Measurements from ENCODE around the gene DRG2.

Gene DRG2

DNA sequence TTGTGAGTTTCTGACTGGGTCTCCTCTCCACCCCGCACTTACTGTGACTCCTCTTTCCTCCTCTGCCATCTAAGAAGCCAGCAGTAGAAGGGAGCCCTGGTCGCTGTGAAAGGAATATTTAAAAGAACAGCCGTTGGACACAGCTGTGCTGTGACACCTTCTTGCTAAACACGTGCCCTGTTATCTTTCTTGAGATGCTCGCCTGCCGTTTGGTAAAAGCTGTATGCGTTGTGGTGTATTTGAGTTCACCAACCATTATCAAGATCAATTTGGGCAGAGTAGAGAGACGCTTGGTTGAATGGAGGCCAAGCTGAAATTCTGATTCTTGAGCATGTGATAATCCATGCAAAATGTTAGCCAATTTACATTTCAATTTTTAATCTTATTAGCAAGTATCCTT lies 44.8 kb upstream of the DRG2 start:
- no peak overlapping the region for H3K4me3 ChIP-seq (ENCODE audit: low read depth, low read length)
- no peak for TF ChIP-seq CTCF (IDR thresholded peaks at IDR 0.05; ENCODE audit: control insufficient read depth, extremely low read depth, insufficient read depth)
- no peak for DNase-seq (ENCODE audit: low read depth)

DNA sequence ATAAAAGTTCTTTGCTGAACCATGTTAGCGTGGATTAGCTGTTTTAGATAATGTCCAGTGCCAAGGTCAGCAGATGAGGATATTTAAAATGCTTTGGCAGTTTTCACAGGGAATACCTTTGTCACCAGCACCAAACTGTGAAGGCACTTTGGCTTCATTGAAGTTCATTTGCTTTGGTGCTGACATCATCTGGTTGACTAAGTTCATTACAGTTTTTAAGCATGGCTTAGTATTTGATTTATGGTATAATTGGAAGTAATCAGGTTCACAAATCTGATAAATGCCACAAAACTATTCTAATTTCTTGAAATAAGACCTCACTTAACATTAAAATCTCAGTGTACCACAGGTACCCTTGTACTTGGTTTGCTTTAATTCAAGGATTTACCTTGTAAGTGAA lies 44.3 kb upstream of the DRG2 start:
- H3K4me3 ChIP-seq (ENCODE audit: low read depth, low read length), result no peak overlapping the region
- TF ChIP-seq CTCF (IDR thresholded peaks at IDR 0.05; ENCODE audit: control insufficient read depth, extremely low read depth, insufficient read depth), result peak; percentile 46
- DNase-seq (ENCODE audit: low read depth), result no peak

- H3K4me3 ChIP-seq (ENCODE audit: low read depth, low read length), result no peak overlapping the region
- no peak for TF ChIP-seq CTCF (IDR thresholded peaks at IDR 0.05; ENCODE audit: control insufficient read depth, extremely low read depth, insufficient read depth)
- DNase-seq (ENCODE audit: low read depth), result no peak
These were observed 43.1 kb upstream of the DRG2 start for GRCh38 chr17:18044609-18045008.

- TF ChIP-seq CTCF (IDR thresholded peaks at IDR 0.05; ENCODE audit: control insufficient read depth, extremely low read depth, insufficient read depth), result no peak
- no peak for DNase-seq (ENCODE audit: low read depth)
- no peak overlapping the region for H3K4me3 ChIP-seq (ENCODE audit: low read depth, low read length)
These were observed 41.9 kb upstream of the DRG2 start for GRCh38 chr17:18045691-18046350.

GRCh38 chr17:18055597-18055996 lies 32.2 kb upstream of the DRG2 start:
- peak; percentile 80 for DNase-seq (ENCODE audit: low read depth)
- no peak overlapping the region for H3K4me3 ChIP-seq (ENCODE audit: low read depth, low read length)
- no peak for TF ChIP-seq CTCF (IDR thresholded peaks at IDR 0.05; ENCODE audit: control insufficient read depth, extremely low read depth, insufficient read depth)

DNA sequence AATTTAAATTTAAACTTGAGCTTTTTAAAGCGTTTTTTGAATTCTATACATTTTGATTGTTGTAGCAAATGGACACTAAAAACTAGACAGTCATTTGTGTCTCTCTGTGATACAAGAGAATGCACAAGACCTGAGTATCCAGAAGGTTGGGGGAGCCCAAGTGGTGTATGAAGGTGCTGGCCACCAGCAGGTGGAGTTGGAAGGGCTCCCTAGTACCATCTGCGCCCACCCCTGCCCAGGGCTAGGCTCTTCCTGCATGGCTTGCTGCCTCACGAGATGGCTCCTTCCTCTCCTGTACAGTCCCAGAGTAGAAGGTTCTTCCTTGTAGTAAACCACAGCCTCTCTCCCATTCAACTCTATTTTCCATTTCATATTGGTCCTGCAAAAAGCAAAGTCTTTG lies 31.5 kb upstream of the DRG2 start:
- H3K4me3 ChIP-seq (ENCODE audit: low read depth, low read length), result no peak overlapping the region
- no peak for DNase-seq (ENCODE audit: low read depth)
- no peak for TF ChIP-seq CTCF (IDR thresholded peaks at IDR 0.05; ENCODE audit: control insufficient read depth, extremely low read depth, insufficient read depth)

DNA sequence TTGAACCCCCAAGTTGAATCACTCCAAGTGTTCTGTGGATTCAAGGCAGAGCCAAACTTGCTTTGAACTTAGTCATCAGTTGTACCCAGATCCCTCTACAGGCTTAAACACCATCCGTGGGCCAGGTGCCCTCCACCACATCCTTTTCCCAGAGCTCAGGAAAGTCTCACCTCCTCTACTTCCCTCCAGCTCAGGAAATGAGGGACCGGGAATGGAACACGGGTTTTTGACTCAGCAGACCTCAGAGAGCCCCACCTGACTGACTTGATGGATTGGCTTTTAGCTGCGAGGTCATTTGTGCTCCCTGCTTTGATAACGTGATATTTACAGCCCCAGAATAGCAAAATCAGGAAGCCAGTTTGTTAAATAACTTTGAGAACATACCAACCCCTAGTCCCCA lies 28.5 kb upstream of the DRG2 start:
- TF ChIP-seq CTCF (IDR thresholded peaks at IDR 0.05; ENCODE audit: control insufficient read depth, extremely low read depth, insufficient read depth), result no peak
- DNase-seq (ENCODE audit: low read depth), result no peak

More for the DNA sequence above, 28.5 kb upstream of the DRG2 start:
- no peak overlapping the region for H3K4me3 ChIP-seq (ENCODE audit: low read depth, low read length)
